ENCODE data around the gene GIT1.
A peak's percentile ranks its signal among the peaks of the same experiment; 100 is the strongest.

GIT1 gene

DNA sequence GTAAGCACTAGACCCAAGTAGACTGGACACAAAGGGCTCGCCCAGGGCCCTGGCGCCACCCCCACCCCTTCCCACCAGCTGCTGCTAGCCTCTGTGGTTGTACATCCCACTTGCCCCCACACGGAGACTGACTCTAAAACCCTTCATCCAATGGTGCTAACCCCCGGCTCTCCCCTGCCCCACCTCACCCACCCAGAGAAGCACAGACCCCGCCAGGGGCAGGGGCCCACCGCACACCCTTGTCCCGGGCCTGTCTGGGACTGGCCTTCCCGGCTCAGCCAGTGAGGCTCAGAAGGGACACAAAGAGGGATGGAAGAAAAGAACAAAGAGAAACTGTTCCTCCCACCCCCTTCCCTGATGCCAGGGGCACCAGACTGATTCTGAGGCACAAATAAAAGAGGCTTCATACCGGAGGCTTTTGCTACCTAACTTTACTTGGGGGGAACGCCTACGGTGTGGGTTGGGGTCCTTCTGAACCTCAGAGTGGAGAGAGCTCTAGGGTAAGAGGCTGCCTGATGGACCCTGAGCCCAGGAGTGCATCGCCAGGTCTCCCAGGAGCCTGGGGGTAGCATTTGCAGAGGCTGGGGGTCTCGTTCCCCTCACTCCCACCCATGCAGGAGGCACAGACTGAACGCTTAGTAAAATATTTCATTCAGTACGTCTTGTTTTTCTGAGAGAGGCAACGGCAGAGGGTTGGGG lies 25.1 kb upstream of the GIT1 start:
- peaks cover 21% of the 10 kb centered on the region for H3K4me1 ChIP-seq (ENCODE audit: control insufficient read depth, insufficient read depth, low read length)
- no peaks in the 10 kb centered on the region for H3K27me3 ChIP-seq (ENCODE audit: control insufficient read depth, insufficient read depth, low read length)
- no peaks in the 10 kb centered on the region for H3K36me3 ChIP-seq (ENCODE audit: insufficient read depth, low read length)
- no peaks in the 10 kb centered on the region for H3K9me3 ChIP-seq (replicated peaks; ENCODE audit: low read length)
- no peak overlapping the region for H3K4me3 ChIP-seq (ENCODE audit: low read length)
- no peak overlapping the region for H3K4me2 ChIP-seq (ENCODE audit: low read length)
- H3K9ac ChIP-seq (ENCODE audit: low read depth, low read length), result no peak overlapping the region

DNA sequence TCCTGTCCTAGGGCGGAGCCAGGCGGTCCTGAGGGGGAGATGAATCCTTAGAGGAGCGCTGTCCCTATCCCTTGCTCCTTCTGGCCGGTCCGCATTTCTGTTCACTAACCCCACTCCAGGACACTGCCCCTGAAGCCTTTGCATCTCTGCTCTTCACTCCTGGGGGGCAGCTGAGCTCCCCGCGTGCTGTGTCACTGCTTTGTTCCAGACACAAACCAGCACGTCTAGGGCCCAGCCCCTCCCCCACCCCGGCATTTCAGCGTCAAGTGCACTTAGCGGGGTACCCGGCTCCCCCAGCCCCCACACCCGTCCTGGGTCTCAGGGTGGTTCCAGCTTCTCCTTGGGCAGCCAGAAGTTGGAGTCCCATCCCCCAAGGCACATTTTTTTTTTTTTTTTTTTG lies 24.4 kb upstream of the GIT1 start:
- Histone ChIP-seq H3K4me3 (ENCODE audit: low read length) (peak overlapping the region; percentile 57), H3K27me3 (ENCODE audit: control insufficient read depth, insufficient read depth, low read length) (no peaks in the 10 kb centered on the region), H3K9ac (ENCODE audit: low read depth, low read length) (no peak overlapping the region), H3K36me3 (ENCODE audit: insufficient read depth, low read length) (no peaks in the 10 kb centered on the region), H3K9me3 (replicated peaks; ENCODE audit: low read length) (no peaks in the 10 kb centered on the region), H3K4me2 (ENCODE audit: low read length) (peak overlapping the region; percentile 75), H3K4me1 (ENCODE audit: control insufficient read depth, insufficient read depth, low read length) (peaks cover 15% of the 10 kb centered on the region)

DNA sequence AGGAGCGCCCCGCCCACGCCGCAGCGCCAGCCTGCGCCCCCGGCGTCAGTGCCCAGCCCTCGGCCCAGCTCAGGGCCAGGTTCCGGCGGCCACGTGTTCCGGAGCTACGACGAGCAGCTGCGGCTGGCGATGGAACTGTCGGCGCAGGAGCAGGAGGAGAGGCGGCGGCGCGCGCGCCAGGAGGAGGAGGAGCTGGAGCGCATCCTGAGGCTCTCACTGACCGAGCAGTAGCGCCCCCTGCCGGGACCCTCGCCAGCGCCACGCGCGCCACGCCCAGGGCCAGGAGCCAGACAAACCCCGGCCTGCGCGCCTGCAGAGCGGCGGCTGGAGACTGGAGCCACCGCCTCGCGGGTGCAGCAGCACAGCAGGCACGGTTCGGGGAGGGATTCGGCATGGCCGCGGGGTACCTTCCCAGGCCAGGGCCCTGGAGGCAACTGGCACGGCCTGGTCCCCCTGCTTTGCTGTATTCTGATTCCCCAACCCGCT lies 23.9 kb upstream of the GIT1 start:
- H3K9ac ChIP-seq (ENCODE audit: low read depth, low read length), result no peak overlapping the region
- H3K4me2 ChIP-seq (ENCODE audit: low read length), result peak overlapping the region; percentile 75
- H3K27me3 ChIP-seq (ENCODE audit: control insufficient read depth, insufficient read depth, low read length), result no peaks in the 10 kb centered on the region
- H3K36me3 ChIP-seq (ENCODE audit: insufficient read depth, low read length), result no peaks in the 10 kb centered on the region
- no peaks in the 10 kb centered on the region for H3K9me3 ChIP-seq (replicated peaks; ENCODE audit: low read length)
- H3K4me1 ChIP-seq (ENCODE audit: control insufficient read depth, insufficient read depth, low read length), result peaks cover 15% of the 10 kb centered on the region
- peak overlapping the region; percentile 57 for H3K4me3 ChIP-seq (ENCODE audit: low read length)

GRCh38 chr17:29612404-29613280 lies 23.2 kb upstream of the GIT1 start:
- H3K27me3 ChIP-seq (ENCODE audit: control insufficient read depth, insufficient read depth, low read length), result no peaks in the 10 kb centered on the region
- peaks cover 15% of the 10 kb centered on the region for H3K4me1 ChIP-seq (ENCODE audit: control insufficient read depth, insufficient read depth, low read length)
- H3K9ac ChIP-seq (ENCODE audit: low read depth, low read length), result no peak overlapping the region
- no peaks in the 10 kb centered on the region for H3K36me3 ChIP-seq (ENCODE audit: insufficient read depth, low read length)
- H3K4me3 ChIP-seq (ENCODE audit: low read length), result peak overlapping the region; percentile 30
- H3K4me2 ChIP-seq (ENCODE audit: low read length), result peak overlapping the region; percentile 75
- no peaks in the 10 kb centered on the region for H3K9me3 ChIP-seq (replicated peaks; ENCODE audit: low read length)

DNA sequence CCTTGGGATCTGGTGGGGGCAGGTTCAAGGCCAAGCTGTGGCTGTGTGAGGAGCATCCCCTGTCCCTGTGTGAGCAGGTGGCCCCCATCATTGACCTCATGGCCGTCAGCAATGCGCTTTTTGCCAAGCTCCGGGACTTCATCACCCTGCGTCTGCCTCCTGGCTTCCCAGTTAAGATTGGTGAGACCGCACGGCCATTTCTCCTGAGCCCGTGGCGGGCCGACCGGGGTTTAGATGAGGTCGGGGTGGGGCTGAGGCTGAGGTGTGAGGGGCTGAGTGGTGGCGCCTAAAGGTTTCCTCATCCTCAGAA lies 22.6 kb upstream of the GIT1 start:
- Histone ChIP-seq H3K36me3 (ENCODE audit: insufficient read depth, low read length) (no peaks in the 10 kb centered on the region), H3K9ac (ENCODE audit: low read depth, low read length) (no peak overlapping the region), H3K4me3 (ENCODE audit: low read length) (no peak overlapping the region), H3K27me3 (ENCODE audit: control insufficient read depth, insufficient read depth, low read length) (no peaks in the 10 kb centered on the region), H3K9me3 (replicated peaks; ENCODE audit: low read length) (no peaks in the 10 kb centered on the region), H3K4me2 (ENCODE audit: low read length) (no peak overlapping the region), H3K4me1 (ENCODE audit: control insufficient read depth, insufficient read depth, low read length) (peaks cover 15% of the 10 kb centered on the region)

GRCh38 chr17:29611351-29612093 lies 22.1 kb upstream of the GIT1 start:
- Histone ChIP-seq H3K4me1 (ENCODE audit: control insufficient read depth, insufficient read depth, low read length) (peaks cover 15% of the 10 kb centered on the region), H3K27me3 (ENCODE audit: control insufficient read depth, insufficient read depth, low read length) (no peaks in the 10 kb centered on the region), H3K9ac (ENCODE audit: low read depth, low read length) (no peak overlapping the region), H3K4me3 (ENCODE audit: low read length) (no peak overlapping the region), H3K9me3 (replicated peaks; ENCODE audit: low read length) (no peaks in the 10 kb centered on the region), H3K36me3 (ENCODE audit: insufficient read depth, low read length) (no peaks in the 10 kb centered on the region), H3K4me2 (ENCODE audit: low read length) (no peak overlapping the region)

DNA sequence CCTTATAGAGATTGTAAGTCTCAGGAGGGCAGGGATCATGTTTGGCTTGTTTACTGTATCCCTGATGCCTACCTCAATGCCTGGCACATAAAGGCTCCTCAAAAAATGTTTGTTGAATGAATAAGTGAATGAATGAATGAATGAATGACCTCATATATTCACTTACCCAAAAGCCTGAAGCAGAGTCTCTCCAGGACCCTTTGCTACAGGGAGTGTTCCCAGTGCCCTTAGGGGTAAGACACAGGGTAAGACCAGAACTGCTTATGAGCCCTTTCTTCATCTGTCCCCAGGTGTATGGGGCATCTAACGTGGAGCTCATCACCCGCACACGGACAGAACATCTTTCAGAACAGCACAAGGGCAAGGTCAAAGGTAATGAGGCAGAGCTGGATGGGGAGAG lies 20.9 kb upstream of the GIT1 start:
- no peak overlapping the region for H3K4me2 ChIP-seq (ENCODE audit: low read length)
- no peaks in the 10 kb centered on the region for H3K9me3 ChIP-seq (replicated peaks; ENCODE audit: low read length)
- H3K36me3 ChIP-seq (ENCODE audit: insufficient read depth, low read length), result no peaks in the 10 kb centered on the region

DNA sequence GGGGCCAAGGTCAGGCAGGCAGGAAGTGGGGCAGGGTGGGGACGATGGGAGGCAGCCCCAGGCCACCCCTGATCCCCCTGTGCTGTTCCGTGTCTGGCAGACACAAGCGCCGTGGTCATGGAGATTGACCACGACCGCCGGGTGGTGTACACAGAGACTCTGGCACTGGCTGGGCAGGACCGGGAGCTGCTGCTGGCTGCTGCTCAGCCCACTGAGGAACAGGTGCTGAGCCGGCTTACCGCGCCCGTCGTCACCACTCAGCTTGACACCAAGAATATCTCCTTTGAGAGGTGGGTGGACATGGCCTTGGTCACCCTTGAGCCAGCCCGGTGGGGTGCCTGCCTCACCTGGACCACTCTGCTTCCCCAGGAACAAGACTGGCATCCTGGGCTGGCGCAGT lies 19.5 kb upstream of the GIT1 start:
- no peaks in the 10 kb centered on the region for H3K9me3 ChIP-seq (replicated peaks; ENCODE audit: low read length)
- H3K4me3 ChIP-seq (ENCODE audit: low read length), result no peak overlapping the region

More for the DNA sequence above, 20.9 kb upstream of the GIT1 start:
- H3K4me3 ChIP-seq (ENCODE audit: low read length), result no peak overlapping the region
- no peaks in the 10 kb centered on the region for H3K27me3 ChIP-seq (ENCODE audit: control insufficient read depth, insufficient read depth, low read length)
- H3K4me1 ChIP-seq (ENCODE audit: control insufficient read depth, insufficient read depth, low read length), result peaks cover 8% of the 10 kb centered on the region
- H3K9ac ChIP-seq (ENCODE audit: low read depth, low read length), result no peak overlapping the region

GRCh38 chr17:29607557-29608195 lies 18.2 kb upstream of the GIT1 start:
- H3K9ac ChIP-seq (ENCODE audit: low read depth, low read length), result no peak overlapping the region
- H3K4me2 ChIP-seq (ENCODE audit: low read length), result no peak overlapping the region

More for the DNA sequence above, 19.5 kb upstream of the GIT1 start:
- Histone ChIP-seq H3K9ac (ENCODE audit: low read depth, low read length) (no peak overlapping the region), H3K27me3 (ENCODE audit: control insufficient read depth, insufficient read depth, low read length) (no peaks in the 10 kb centered on the region), H3K4me2 (ENCODE audit: low read length) (no peak overlapping the region), H3K4me1 (ENCODE audit: control insufficient read depth, insufficient read depth, low read length) (peaks cover 8% of the 10 kb centered on the region), H3K36me3 (ENCODE audit: insufficient read depth, low read length) (no peaks in the 10 kb centered on the region)

GRCh38 chr17:29603109-29603674 lies 13.7 kb upstream of the GIT1 start:
- H3K36me3 ChIP-seq (ENCODE audit: insufficient read depth, low read length), result no peaks in the 10 kb centered on the region
- no peak overlapping the region for H3K4me3 ChIP-seq (ENCODE audit: low read length)
- no peak overlapping the region for H3K4me2 ChIP-seq (ENCODE audit: low read length)
- no peaks in the 10 kb centered on the region for H3K27me3 ChIP-seq (ENCODE audit: control insufficient read depth, insufficient read depth, low read length)
- H3K9ac ChIP-seq (ENCODE audit: low read depth, low read length), result no peak overlapping the region
- no peaks in the 10 kb centered on the region for H3K4me1 ChIP-seq (ENCODE audit: control insufficient read depth, insufficient read depth, low read length)
- no peaks in the 10 kb centered on the region for H3K9me3 ChIP-seq (replicated peaks; ENCODE audit: low read length)

More at GRCh38 chr17:29607557-29608195, 18.2 kb upstream of the GIT1 start:
- Histone ChIP-seq H3K4me3 (ENCODE audit: low read length) (no peak overlapping the region), H3K9me3 (replicated peaks; ENCODE audit: low read length) (no peaks in the 10 kb centered on the region), H3K36me3 (ENCODE audit: insufficient read depth, low read length) (no peaks in the 10 kb centered on the region), H3K27me3 (ENCODE audit: control insufficient read depth, insufficient read depth, low read length) (no peaks in the 10 kb centered on the region), H3K4me1 (ENCODE audit: control insufficient read depth, insufficient read depth, low read length) (no peaks in the 10 kb centered on the region)
